OCI-LY3 (cell line): ENCODE results near the gene ACAA1.

Experiments
- EZH2phosphoT487 ChIP-seq: fragments of 200-600 bp; shearing (Covaris generic); IDR thresholded peaks from 2 replicates; pipeline ENCODE4 v1.6.1; 2018; ENCODE audit warnings: antibody characterized with exemption, mixed run types, low read depth
- TF ChIP-seq, protein P1 (sequence below): fragments of 200-600, 300-600 bp; sonication (generic); IDR thresholded peaks from 2 replicates; pipeline ENCODE4 v1.5.1; 2014; ENCODE audit warnings: antibody characterized with exemption, low read length, low read depth

DNA sequence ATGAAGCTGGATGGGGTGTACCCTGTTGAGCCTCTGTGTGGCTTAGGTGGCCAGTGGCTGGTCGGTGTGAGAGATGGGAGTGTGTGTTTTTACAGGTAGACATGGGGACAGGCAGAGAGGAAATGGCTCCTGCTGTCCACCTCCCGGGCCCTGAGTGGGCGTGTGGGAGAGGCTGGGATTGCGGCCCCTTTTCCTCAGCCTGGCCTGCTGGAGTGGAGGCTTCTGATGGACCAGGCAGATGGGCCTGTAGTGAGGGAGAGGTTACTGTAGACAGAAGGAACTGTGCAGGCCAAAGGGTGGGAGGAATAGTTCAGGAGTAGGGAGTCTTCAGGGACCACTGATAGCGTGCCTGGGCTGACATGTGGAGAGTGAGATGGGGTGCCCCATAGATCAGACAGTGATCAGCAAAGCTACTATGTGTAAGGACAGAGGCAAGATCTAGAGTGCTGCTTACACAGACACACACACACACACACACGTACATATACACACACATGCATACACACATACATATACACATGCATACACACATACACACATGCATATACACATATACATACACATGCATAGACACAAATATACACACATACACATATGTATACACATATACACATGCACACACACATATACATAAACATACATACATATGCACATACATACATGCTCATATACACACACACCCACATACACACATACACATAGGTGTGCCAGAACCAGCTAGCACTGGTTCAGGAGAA lies 26.4 kb downstream of the ACAA1 start:
- TF ChIP-seq, protein P1, sequence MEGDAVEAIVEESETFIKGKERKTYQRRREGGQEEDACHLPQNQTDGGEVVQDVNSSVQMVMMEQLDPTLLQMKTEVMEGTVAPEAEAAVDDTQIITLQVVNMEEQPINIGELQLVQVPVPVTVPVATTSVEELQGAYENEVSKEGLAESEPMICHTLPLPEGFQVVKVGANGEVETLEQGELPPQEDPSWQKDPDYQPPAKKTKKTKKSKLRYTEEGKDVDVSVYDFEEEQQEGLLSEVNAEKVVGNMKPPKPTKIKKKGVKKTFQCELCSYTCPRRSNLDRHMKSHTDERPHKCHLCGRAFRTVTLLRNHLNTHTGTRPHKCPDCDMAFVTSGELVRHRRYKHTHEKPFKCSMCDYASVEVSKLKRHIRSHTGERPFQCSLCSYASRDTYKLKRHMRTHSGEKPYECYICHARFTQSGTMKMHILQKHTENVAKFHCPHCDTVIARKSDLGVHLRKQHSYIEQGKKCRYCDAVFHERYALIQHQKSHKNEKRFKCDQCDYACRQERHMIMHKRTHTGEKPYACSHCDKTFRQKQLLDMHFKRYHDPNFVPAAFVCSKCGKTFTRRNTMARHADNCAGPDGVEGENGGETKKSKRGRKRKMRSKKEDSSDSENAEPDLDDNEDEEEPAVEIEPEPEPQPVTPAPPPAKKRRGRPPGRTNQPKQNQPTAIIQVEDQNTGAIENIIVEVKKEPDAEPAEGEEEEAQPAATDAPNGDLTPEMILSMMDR = no peak
- TF ChIP-seq EZH2phosphoT487 = no peak
